ENCODE measurements around the gene ANKRD50.

- TF ChIP-seq CTCF (CRISPR knock-in tag; IDR thresholded peaks at IDR 0.05) (no peak), MXI1 (IDR thresholded peaks at IDR 0.05; ENCODE audit: borderline replicate concordance, low read depth, low read length) (no peak), ZNF121 (CRISPR knock-in tag; IDR thresholded peaks at IDR 0.05) (no peak), BHLHE40 (IDR thresholded peaks at IDR 0.05; ENCODE audit: low read length) (no peak), ZBTB10 (CRISPR knock-in tag; IDR thresholded peaks at IDR 0.05; ENCODE audit: borderline replicate concordance) (no peak), GABPB1 (CRISPR knock-in tag; IDR thresholded peaks at IDR 0.05) (no peak), SPEN (CRISPR knock-in tag; IDR thresholded peaks at IDR 0.05; ENCODE audit: low read depth) (no peak), REST (IDR thresholded peaks at IDR 0.05; ENCODE audit: borderline replicate concordance in 1 of 2, low read depth in 1 of 2, low read length in 2 of 2) (no peak), TRIM24 (CRISPR knock-in tag; IDR thresholded peaks at IDR 0.05) (no peak)
Observed at GRCh38 chr4:124757126-124757525, 44.6 kb upstream of the ANKRD50 start.
